ENCODE results near the gene GJB1. TPM values are rescaled to one million over a fixed set of nuclear protein-coding genes. Genes with fewer than 3 reads are reported as not detected.

GJB1 gene
- total and polyA plus RNA-seq, 2 donors (not counting 1 experiment from before 2014, with no cell fraction given) = not detected

DNA sequence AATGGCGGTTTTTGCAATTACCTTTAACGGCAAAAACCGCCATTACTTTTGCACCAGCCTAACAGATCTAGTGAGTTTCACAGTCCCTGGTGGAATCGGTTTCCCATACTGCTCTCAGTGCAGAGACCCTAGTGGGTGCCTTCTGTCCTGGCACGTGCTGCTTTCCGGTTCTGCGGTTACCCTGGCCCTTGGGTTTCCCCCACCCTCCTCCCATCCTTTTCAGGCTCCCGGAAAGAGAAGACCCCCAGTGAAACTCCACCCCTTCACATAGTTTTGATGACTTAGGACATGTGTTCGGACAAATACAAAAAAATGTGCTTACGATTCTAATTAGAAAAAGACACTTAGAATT, 41.5 kb upstream of the GJB1 start:
- TF ChIP-seq CTCF (IDR thresholded peaks at IDR 0.05) = no peak
- TF ChIP-seq EZH2 (IDR thresholded peaks at IDR 0.05; ENCODE audit: borderline replicate concordance, insufficient read depth, low read depth, low read length, poor library complexity, severe bottlenecking) = no peak
- WGBS (ENCODE audit: insufficient coverage) = 0% methylated on average over 5 of the region's 10 CpGs

More for the DNA sequence above, 41.5 kb upstream of the GJB1 start:
- Histone ChIP-seq H3K36me3 (replicated peaks in 1 of 2; ENCODE audit: control extremely low read depth in 1 of 2, control insufficient read depth in 1 of 2, extremely low read depth in 1 of 2, insufficient read depth in 2 of 2, low read length in 1 of 2) (peaks cover 0 to 5% of the 10 kb centered on the region in 2 experiments), H3K27ac (ENCODE audit: low read length in 2 of 2) (peak overlapping the region; percentile 87 to 92), H2AFZ (ENCODE audit: insufficient read depth, low read depth, low read length, poor library complexity, severe bottlenecking) (peak overlapping the region; percentile 87), H3K9ac (ENCODE audit: low read length) (peak overlapping the region; percentile 84), H3K4me2 (replicated peaks; ENCODE audit: low read depth, low read length, poor library complexity, severe bottlenecking) (peak overlapping the region; percentile 80), H3K27me3 (replicated peaks in 1 of 4; ENCODE audit: control extremely low read depth in 1 of 4, control insufficient read depth in 3 of 4, insufficient read depth in 4 of 4, low read length in 3 of 4) (no peaks in the 10 kb centered on the region), H3K4me1 (ENCODE audit: control insufficient read depth in 2 of 2, insufficient read depth in 2 of 2, low read length in 2 of 2) (peaks cover 5 to 15% of the 10 kb centered on the region in 2 donors), H3K4me3 (ENCODE audit: control extremely low read depth in 1 of 5, extremely low read depth in 1 of 5, insufficient read depth in 1 of 5, low read depth in 2 of 5, low read length in 4 of 5) (peak overlapping the region; percentile 60 to 77 (median 66)), H3K9me3 (ENCODE audit: control extremely low read depth in 1 of 3, control insufficient read depth in 2 of 3, insufficient read depth in 1 of 3, low read length in 2 of 3) (no peaks in the 10 kb centered on the region), H4K20me1 (ENCODE audit: control insufficient read depth, insufficient read depth, low read length, poor library complexity, severe bottlenecking) (no peaks in the 10 kb centered on the region), H3K79me2 (ENCODE audit: control insufficient read depth, insufficient read depth, low read length) (no peaks in the 10 kb centered on the region)
- H3K27me3 Mint-ChIP-seq = no peaks in the 10 kb centered on the region
- intact Hi-C loops (cut with micrococcal nuclease) = loop anchor here (5.0 kb wide), 1 partner anchor 69 kb away; the partner anchor contains the start of gene IL2RG
- H3K9me3 Mint-ChIP-seq (ENCODE audit: insufficient read depth) = no peaks in the 10 kb centered on the region
- peak overlapping the region; percentile 98 for H3K4me3 Mint-ChIP-seq
- DNase-seq = no peak
- ChIA-PET POLR2A (interaction anchor here (1.0 to 2.3 kb wide), 8 partner anchors 15 to 185 kb away, joined by 3 to 23 read pairs (median 10); partner anchors contain the start of genes IL2RG, MED12, NONO and SNX12), CTCF (interaction anchor here (0.7 to 5.1 kb wide), 8 partner anchors 16 to 412 kb away, joined by 3 to 39 read pairs (median 4); partner anchors contain the start of genes NONO and SNX12)
- ATAC-seq (ENCODE audit: low read depth) = peak; percentile 39
- peaks cover 13% of the 10 kb centered on the region for H3K4me1 Mint-ChIP-seq
- peak overlapping the region; percentile 99 for H3K27ac Mint-ChIP-seq
